GM21723 (cell line): ENCODE results near the gene AMIGO3.

Source experiments
- ATAC-seq: cut with Tn5 transposase; IDR thresholded peaks from one replicate; pipeline ENCODE4 v1.9.1; 2021; ENCODE audit warnings: mild to moderate bottlenecking, moderate library complexity; ENCODE audit not compliant: unreplicated experiment

The AMIGO3 gene

GRCh38 chr3:49725906-49726681 is 6.6 kb upstream of the AMIGO3 start:
- no peak for ATAC-seq

GRCh38 chr3:49724586-49724985 is 5.1 kb upstream of the AMIGO3 start:
- no peak for ATAC-seq

GRCh38 chr3:49723628-49724551 is 4.4 kb upstream of the AMIGO3 start, which contains the start of gene GMPPB:
Gene GMPPB (minus strand): TSS chr3:49723951. CDS start chr3:49723726, 225 bp downstream.
- peak; percentile 77 for ATAC-seq

GRCh38 chr3:49723296-49723627 is 3.8 kb upstream of the AMIGO3 start:
- no peak for ATAC-seq

GRCh38 chr3:49722896-49723295 is 3.4 kb upstream of the AMIGO3 start:
- ATAC-seq = no peak

GRCh38 chr3:49721896-49722781 is 2.7 kb upstream of the AMIGO3 start:
- ATAC-seq = no peak

GRCh38 chr3:49721596-49721895 is 2.1 kb upstream of the AMIGO3 start:
- ATAC-seq = no peak

- ATAC-seq = no peak
Observed at GRCh38 chr3:49720855-49721595, 1.5 kb upstream of the AMIGO3 start.

- ATAC-seq = no peak
Observed at GRCh38 chr3:49718858-49719213, 648 bp downstream of the AMIGO3 start.

- ATAC-seq = no peak
Observed at GRCh38 chr3:49717959-49718857, 1.3 kb downstream of the AMIGO3 start.

GRCh38 chr3:49717211-49717958 is 2.1 kb downstream of the AMIGO3 start:
- no peak for ATAC-seq

GRCh38 chr3:49716691-49717210 is 2.7 kb downstream of the AMIGO3 start:
- ATAC-seq = no peak

GRCh38 chr3:49716169-49716568 is 3.3 kb downstream of the AMIGO3 start:
- no peak for ATAC-seq

GRCh38 chr3:49715611-49716121 is 3.8 kb downstream of the AMIGO3 start:
- no peak for ATAC-seq

- no peak for ATAC-seq
Observed at GRCh38 chr3:49714728-49715550, 4.5 kb downstream of the AMIGO3 start.

- ATAC-seq = no peak
Observed at GRCh38 chr3:49713336-49714105, 6.0 kb downstream of the AMIGO3 start.
